Upper lobe of left lung (tissue), 6 donors: ENCODE results near the gene NR1H4. TPM values are rescaled to one million over a fixed set of nuclear protein-coding genes. Genes with fewer than 3 reads are reported as not detected.
"Not testable (repeated sequence)": the region's sequence is repeated elsewhere in the genome, so short reads cannot be mapped to it uniquely, and the experiment has no call there.

Experiments
- ATAC-seq, 2 donors: fragments of 200-7000 bp; cut with Tn5 transposase; one replicate each; pipeline ENCODE4 v1.9.1; 2022; ENCODE audit warnings: mild to moderate bottlenecking in 2 of 2, moderate library complexity in 2 of 2; ENCODE audit not compliant: low FRiP score in 2 of 2
- DNase-seq, 2 donors: peaks; one replicate each; pipeline ENCODE4 v3.0.0-alpha.2; 2019 to 2020
- H3K27ac ChIP-seq, 4 donors: fragments of 200-600 bp; sonication (generic); one replicate each; pipeline ENCODE4 v1.5.1; 2016 to 2019
- H3K27me3 ChIP-seq, 4 donors: fragments of 200-600 bp; sonication (generic); one replicate each; pipeline ENCODE4 v1.5.1; 2017 to 2019
- H3K36me3 ChIP-seq, 4 donors: fragments of 200-600 bp; sonication (generic); one replicate each; pipeline ENCODE4 v1.5.1; 2016 to 2019
- H3K4me1 ChIP-seq, 4 donors: fragments of 200-600 bp; sonication (generic); one replicate each; pipeline ENCODE4 v1.5.1; 2018 to 2019
- H3K4me3 ChIP-seq, 4 donors: fragments of 200-600 bp; sonication (generic); one replicate each; pipeline ENCODE4 v1.5.1; 2017 to 2019; ENCODE audit warnings: mild to moderate bottlenecking in 2 of 4, moderate library complexity in 1 of 4
- H3K9me3 ChIP-seq, 4 donors: fragments of 200-600 bp; sonication (generic); one replicate each; pipeline ENCODE4 v1.5.1; 2018 to 2019
- CTCF ChIP-seq, 6 experiments: fragments of 450-650 bp in 4 of 6; fragments of 200-600 bp in 2 of 6; sonication (generic) in 2 of 6; IDR thresholded peaks; one replicate each; pipeline ENCODE4 v1.5.1; 2016 to 2019; ENCODE audit warnings: antibody characterized with exemption in 6 of 6
- EP300 ChIP-seq, 4 donors: sonication (generic); formaldehyde crosslinking; IDR thresholded peaks; one replicate each; pipeline ENCODE4 v1.5.1; 2017; ENCODE audit warnings: antibody characterized with exemption in 4 of 4, control low read depth in 2 of 4
- POLR2A ChIP-seq, 4 donors: fragments of 450-650 bp; IDR thresholded peaks; one replicate each; pipeline ENCODE4 v1.5.1; 2016 to 2017; ENCODE audit warnings: antibody characterized with exemption in 4 of 4, mild to moderate bottlenecking in 2 of 4
- POLR2AphosphoS5 ChIP-seq, 2 donors: sonication (generic); formaldehyde crosslinking; IDR thresholded peaks; one replicate each; pipeline ENCODE4 v1.5.1; 2017; ENCODE audit warnings: antibody characterized with exemption in 2 of 2
- WGBS, 2 donors: methylation state at CpG; one replicate each; pipeline ENCODE4 v1.1.5; 2017 to 2018; 5-methylcytosine and 5-hydroxymethylcytosine counted together
- total RNA-seq, 6 donors: library from RNA; depleted of rRNA in 4 of 6; stranded (reverse); fragments of >200 nt in 4 of 6; gene quantifications; one replicate each; pipeline versions ENCODE4 v1.1.0 to v1.2.1, GENCODE V29; 2016 to 2021
- donor health status: DM: no; HTN: no; CAD: no; lungs with moderate emphysema.
- donor health status: DM: no; HTN: yes; CAD: no; lungs with severe emphysema.

Gene NR1H4
- total RNA-seq, 6 donors from 2014 or later: 0.09 to 0.20 TPM; not detected in 4

GRCh38 chr12:100553936-100554335 lies 80.3 kb downstream of the NR1H4 start:
- no peak overlapping the region for H3K27ac ChIP-seq
- no peaks in the 10 kb centered on the region for H3K9me3 ChIP-seq
- 68 to 70% methylated on average over 3 of the region's 3 CpGs for WGBS, 2 donors
- no peaks in the 10 kb centered on the region for H3K36me3 ChIP-seq
- H3K4me3 ChIP-seq: no peak overlapping the region
- peaks cover 0 to 6% (median 0%) of the 10 kb centered on the region in 4 donors for H3K4me1 ChIP-seq
- TF ChIP-seq EP300 (IDR thresholded peaks at IDR 0.05) (no peak), CTCF (IDR thresholded peaks at IDR 0.05) (no peak), POLR2AphosphoS5 (IDR thresholded peaks at IDR 0.05) (no peak), POLR2A (IDR thresholded peaks at IDR 0.05) (no peak)
- ATAC-seq: no peak
- H3K27me3 ChIP-seq: no peaks in the 10 kb centered on the region
- no peak for DNase-seq

- no peak overlapping the region for H3K4me3 ChIP-seq
- 0% methylated on average over 1 of the region's 1 CpG for WGBS, 2 donors
- peaks cover 0 to 6% (median 0%) of the 10 kb centered on the region in 4 donors for H3K4me1 ChIP-seq
- H3K9me3 ChIP-seq: no peaks in the 10 kb centered on the region
- H3K27me3 ChIP-seq: no peaks in the 10 kb centered on the region
- TF ChIP-seq CTCF (IDR thresholded peaks at IDR 0.05): peak; percentile 50 to 85 (median 69)
- TF ChIP-seq POLR2A (IDR thresholded peaks at IDR 0.05): no peak
- DNase-seq: no peak
- no peaks in the 10 kb centered on the region for H3K36me3 ChIP-seq
- peak in 1 of 2 donors; percentile 87 for ATAC-seq
- no peak overlapping the region for H3K27ac ChIP-seq
Measured at GRCh38 chr12:100554608-100555077, 81.0 kb downstream of the NR1H4 start.

- DNase-seq: no peak
- TF ChIP-seq POLR2AphosphoS5 (IDR thresholded peaks at IDR 0.05) (no peak), EP300 (IDR thresholded peaks at IDR 0.05) (no peak), POLR2A (IDR thresholded peaks at IDR 0.05) (no peak), CTCF (IDR thresholded peaks at IDR 0.05) (no peak)
- 66 to 72% methylated on average over 2 of the region's 2 CpGs for WGBS, 2 donors
- H3K27ac ChIP-seq: no peak overlapping the region
- ATAC-seq: peak in 1 of 2 donors; percentile 47
- H3K4me3 ChIP-seq: no peak overlapping the region
- peaks cover 0 to 6% (median 0%) of the 10 kb centered on the region in 4 donors for H3K4me1 ChIP-seq
- H3K9me3 ChIP-seq: no peaks in the 10 kb centered on the region
- no peaks in the 10 kb centered on the region for H3K36me3 ChIP-seq
- no peaks in the 10 kb centered on the region for H3K27me3 ChIP-seq
Measured at GRCh38 chr12:100555722-100556121, 82.1 kb downstream of the NR1H4 start.

GRCh38 chr12:100557357-100557756 lies 83.7 kb downstream of the NR1H4 start:
- no peak for ATAC-seq
- no peaks in the 10 kb centered on the region for H3K27me3 ChIP-seq
- H3K27ac ChIP-seq: no peak overlapping the region
- no peak for TF ChIP-seq POLR2A (IDR thresholded peaks at IDR 0.05)
- TF ChIP-seq EP300 (IDR thresholded peaks at IDR 0.05): no peak
- TF ChIP-seq CTCF (IDR thresholded peaks at IDR 0.05): no peak
- TF ChIP-seq POLR2AphosphoS5 (IDR thresholded peaks at IDR 0.05): no peak
- 95 to 96% methylated on average over 2 of the region's 2 CpGs for WGBS, 2 donors
- peaks cover 0 to 6% (median 0%) of the 10 kb centered on the region in 4 donors for H3K4me1 ChIP-seq
- no peaks in the 10 kb centered on the region for H3K9me3 ChIP-seq
- DNase-seq: no peak
- no peak overlapping the region for H3K4me3 ChIP-seq
- no peaks in the 10 kb centered on the region for H3K36me3 ChIP-seq

- DNase-seq: peak in 1 of 2 donors; percentile 69
- H3K4me1 ChIP-seq, H3K27ac ChIP-seq, H3K4me3 ChIP-seq, H3K9me3 ChIP-seq, H3K36me3 ChIP-seq, H3K27me3 ChIP-seq, ATAC-seq: not testable (repeated sequence)
- WGBS, 2 donors: 91% methylated on average over 11 to 17 of the region's 21 CpGs
Measured at GRCh38 chr12:100559261-100559660, 85.6 kb downstream of the NR1H4 start.
